ENCODE results near the gene HNRNPK. TPM values are rescaled to one million over a fixed set of nuclear protein-coding genes. Genes with fewer than 3 reads are reported as not detected.

HNRNPK gene
- total and polyA plus RNA-seq, 2 of the 13 experiments (the other 11 are each of a cell fraction or from before 2014, with no cell fraction given), result 321 to 712 TPM

- TF ChIP-seq MXD3 (CRISPR knock-in tag; IDR thresholded peaks at IDR 0.05), result peak; percentile 67; the same call in 1 of the 2 replicates
- TF ChIP-seq ZNF256 (CRISPR knock-in tag; conservative IDR thresholded peaks at IDR 0.05), result no peak
- TF ChIP-seq NR2F6 (IDR thresholded peaks at IDR 0.05), result peak; percentile 94
- TF ChIP-seq NR2F6 (CRISPR knock-in tag; IDR thresholded peaks at IDR 0.05), result peak; percentile 94
- peak; percentile 87 for TF ChIP-seq TFE3 (CRISPR knock-in tag; IDR thresholded peaks at IDR 0.05)
- no peak for TF ChIP-seq TMF1 (CRISPR knock-in tag; IDR thresholded peaks at IDR 0.05; ENCODE audit: low read depth)
- TF ChIP-seq, protein P1, sequence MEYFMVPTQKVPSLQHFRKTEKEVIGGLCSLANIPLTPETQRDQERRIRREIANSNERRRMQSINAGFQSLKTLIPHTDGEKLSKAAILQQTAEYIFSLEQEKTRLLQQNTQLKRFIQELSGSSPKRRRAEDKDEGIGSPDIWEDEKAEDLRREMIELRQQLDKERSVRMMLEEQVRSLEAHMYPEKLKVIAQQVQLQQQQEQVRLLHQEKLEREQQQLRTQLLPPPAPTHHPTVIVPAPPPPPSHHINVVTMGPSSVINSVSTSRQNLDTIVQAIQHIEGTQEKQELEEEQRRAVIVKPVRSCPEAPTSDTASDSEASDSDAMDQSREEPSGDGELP (IDR thresholded peaks at IDR 0.05; ENCODE audit: borderline replicate concordance, low read depth), result 0 out of 2 replicates have a peak, but pooled peaks have one; percentile 27
- no peak for TF ChIP-seq NONO (IDR thresholded peaks at IDR 0.05)
- TF ChIP-seq NONO (CRISPR knock-in tag; conservative IDR thresholded peaks at IDR 0.05), result peak; percentile 77
- TF ChIP-seq, protein P2, sequence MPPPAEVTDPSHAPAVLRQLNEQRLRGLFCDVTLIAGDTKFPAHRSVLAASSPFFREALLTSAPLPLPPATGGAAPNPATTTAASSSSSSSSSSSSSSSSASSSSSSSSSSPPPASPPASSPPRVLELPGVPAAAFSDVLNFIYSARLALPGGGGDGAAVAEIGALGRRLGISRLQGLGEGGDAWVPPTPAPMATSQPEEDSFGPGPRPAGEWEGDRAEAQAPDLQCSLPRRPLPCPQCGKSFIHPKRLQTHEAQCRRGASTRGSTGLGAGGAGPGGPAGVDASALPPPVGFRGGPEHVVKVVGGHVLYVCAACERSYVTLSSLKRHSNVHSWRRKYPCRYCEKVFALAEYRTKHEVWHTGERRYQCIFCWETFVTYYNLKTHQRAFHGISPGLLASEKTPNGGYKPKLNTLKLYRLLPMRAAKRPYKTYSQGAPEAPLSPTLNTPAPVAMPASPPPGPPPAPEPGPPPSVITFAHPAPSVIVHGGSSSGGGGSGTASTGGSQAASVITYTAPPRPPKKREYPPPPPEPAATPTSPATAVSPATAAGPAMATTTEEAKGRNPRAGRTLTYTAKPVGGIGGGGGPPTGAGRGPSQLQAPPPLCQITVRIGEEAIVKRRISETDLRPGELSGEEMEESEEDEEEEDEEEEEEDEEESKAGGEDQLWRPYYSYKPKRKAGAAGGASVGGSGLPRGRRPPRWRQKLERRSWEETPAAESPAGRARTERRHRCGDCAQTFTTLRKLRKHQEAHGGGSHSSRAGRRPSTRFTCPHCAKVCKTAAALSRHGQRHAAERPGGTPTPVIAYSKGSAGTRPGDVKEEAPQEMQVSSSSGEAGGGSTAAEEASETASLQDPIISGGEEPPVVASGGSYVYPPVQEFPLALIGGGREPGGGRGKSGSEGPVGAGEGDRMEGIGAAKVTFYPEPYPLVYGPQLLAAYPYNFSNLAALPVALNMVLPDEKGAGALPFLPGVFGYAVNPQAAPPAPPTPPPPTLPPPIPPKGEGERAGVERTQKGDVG (CRISPR knock-in tag; IDR thresholded peaks at IDR 0.05; ENCODE audit: borderline replicate concordance), result no peak
- no peak for TF ChIP-seq PREB (CRISPR knock-in tag; IDR thresholded peaks at IDR 0.05)
- peak; percentile 60 for TF ChIP-seq ELF3 (CRISPR knock-in tag; IDR thresholded peaks at IDR 0.05)
- TF ChIP-seq PHF8 (CRISPR knock-in tag; IDR thresholded peaks at IDR 0.05), result no peak
- TF ChIP-seq TEAD3 (CRISPR knock-in tag; optimal IDR thresholded peaks at IDR 0.05; ENCODE audit: borderline replicate concordance), result peak; percentile 91
- TF ChIP-seq ZNF614 (CRISPR knock-in tag; IDR thresholded peaks at IDR 0.05; ENCODE audit: borderline replicate concordance), result peak; percentile 35; the same call in 1 of the 2 replicates
- no peak for TF ChIP-seq ATM (IDR thresholded peaks at IDR 0.05; ENCODE audit: borderline replicate concordance)
- TF ChIP-seq, protein P3, sequence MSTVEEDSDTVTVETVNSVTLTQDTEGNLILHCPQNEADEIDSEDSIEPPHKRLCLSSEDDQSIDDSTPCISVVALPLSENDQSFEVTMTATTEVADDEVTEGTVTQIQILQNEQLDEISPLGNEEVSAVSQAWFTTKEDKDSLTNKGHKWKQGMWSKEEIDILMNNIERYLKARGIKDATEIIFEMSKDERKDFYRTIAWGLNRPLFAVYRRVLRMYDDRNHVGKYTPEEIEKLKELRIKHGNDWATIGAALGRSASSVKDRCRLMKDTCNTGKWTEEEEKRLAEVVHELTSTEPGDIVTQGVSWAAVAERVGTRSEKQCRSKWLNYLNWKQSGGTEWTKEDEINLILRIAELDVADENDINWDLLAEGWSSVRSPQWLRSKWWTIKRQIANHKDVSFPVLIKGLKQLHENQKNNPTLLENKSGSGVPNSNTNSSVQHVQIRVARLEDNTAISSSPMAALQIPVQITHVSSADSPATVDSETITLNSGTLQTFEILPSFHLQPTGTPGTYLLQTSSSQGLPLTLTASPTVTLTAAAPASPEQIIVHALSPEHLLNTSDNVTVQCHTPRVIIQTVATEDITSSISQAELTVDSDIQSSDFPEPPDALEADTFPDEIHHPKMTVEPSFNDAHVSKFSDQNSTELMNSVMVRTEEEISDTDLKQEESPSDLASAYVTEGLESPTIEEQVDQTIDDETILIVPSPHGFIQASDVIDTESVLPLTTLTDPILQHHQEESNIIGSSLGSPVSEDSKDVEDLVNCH (CRISPR knock-in tag; IDR thresholded peaks at IDR 0.05), result no peak
These were observed 6.9 kb upstream of the HNRNPK start (continued) for GRCh38 chr9:83986765-83987401.

All from HepG2 (cell line).